GM12873 (cell line): ENCODE measurements around the gene TBXA2R.

Experiments
- TF ChIP-seq, protein P1 (sequence below): IDR thresholded peaks from 2 replicates; pipeline ENCODE4 v1.5.1; 2012; ENCODE audit warnings: low read depth, mild to moderate bottlenecking, moderate library complexity, low read length, control low read depth; ENCODE audit not compliant: insufficient read depth; ENCODE audit errors: missing control alignments

Gene TBXA2R

DNA sequence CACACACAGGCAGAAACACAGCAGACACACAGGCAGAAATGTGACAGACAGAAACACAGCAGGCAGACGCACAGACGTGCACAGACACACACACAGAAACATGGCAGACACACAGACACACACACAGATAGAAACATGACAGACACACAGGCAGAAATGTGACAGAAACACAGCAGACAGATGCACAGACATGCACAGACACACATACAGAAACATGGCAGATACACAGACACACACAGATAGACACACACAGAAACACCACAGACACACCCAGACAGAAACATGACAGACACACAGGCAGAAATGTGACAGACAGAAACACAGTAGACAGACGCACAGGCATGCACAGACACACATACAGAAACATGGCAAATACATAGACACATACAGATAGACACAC is 1.3 kb downstream of the TBXA2R start:
- TF ChIP-seq, protein P1, sequence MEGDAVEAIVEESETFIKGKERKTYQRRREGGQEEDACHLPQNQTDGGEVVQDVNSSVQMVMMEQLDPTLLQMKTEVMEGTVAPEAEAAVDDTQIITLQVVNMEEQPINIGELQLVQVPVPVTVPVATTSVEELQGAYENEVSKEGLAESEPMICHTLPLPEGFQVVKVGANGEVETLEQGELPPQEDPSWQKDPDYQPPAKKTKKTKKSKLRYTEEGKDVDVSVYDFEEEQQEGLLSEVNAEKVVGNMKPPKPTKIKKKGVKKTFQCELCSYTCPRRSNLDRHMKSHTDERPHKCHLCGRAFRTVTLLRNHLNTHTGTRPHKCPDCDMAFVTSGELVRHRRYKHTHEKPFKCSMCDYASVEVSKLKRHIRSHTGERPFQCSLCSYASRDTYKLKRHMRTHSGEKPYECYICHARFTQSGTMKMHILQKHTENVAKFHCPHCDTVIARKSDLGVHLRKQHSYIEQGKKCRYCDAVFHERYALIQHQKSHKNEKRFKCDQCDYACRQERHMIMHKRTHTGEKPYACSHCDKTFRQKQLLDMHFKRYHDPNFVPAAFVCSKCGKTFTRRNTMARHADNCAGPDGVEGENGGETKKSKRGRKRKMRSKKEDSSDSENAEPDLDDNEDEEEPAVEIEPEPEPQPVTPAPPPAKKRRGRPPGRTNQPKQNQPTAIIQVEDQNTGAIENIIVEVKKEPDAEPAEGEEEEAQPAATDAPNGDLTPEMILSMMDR, result no peak

DNA sequence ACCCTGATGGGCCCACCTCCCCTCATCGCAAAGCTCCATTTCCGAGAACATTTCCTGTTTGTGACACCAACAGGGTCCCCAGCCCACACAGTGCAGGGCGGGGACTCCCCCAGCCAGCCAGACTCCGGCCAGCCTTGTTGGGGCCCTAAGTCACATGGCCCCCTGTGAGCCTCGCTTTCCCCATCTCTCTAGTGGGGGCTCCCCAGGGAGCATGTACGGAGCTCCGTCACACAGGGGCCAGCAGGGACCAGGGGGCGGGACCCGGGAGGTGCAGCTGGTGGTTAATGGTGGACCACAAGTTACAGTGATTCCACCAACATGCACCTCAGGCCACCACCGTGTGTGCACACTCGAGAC is 1.7 kb downstream of the TBXA2R start:
- TF ChIP-seq, protein P1, result no peak

DNA sequence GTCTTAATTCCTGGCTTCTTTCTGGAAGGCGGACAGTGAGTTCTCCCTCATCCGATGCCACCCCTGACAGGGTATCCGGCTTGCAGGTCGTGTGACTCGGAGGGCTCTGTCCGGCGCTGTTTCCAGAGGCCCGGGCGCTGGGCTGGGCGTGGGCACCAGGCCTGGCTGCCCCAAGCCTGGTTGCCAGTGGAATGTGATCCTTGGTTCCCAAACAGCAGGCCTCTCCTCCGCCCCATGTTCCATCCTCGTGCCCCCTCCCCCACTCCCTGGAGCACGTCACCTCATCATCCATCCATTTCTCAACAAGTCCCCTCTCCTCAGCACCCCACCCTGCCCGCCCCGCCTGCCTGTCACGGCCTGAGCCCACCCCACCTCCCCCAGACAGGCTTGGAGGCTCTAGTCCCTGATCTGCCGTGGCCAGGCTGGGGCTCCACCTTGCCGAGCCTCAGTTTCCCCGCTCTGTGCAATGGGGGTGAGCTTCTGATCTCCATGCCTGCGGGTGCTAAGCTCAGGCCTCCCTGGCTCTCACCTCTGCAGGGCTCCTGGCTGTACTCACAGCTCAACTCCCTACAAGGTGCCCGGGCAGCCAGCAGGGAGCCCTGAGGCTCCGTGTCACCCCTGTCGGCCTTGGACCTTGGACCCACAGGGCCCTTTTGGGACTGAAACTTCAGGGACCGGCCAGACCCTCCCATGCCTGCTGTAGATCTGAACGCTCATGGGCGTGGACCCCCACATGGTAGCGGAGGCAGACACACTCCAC is 2.3 kb downstream of the TBXA2R start:
- TF ChIP-seq, protein P1, result no peak

DNA sequence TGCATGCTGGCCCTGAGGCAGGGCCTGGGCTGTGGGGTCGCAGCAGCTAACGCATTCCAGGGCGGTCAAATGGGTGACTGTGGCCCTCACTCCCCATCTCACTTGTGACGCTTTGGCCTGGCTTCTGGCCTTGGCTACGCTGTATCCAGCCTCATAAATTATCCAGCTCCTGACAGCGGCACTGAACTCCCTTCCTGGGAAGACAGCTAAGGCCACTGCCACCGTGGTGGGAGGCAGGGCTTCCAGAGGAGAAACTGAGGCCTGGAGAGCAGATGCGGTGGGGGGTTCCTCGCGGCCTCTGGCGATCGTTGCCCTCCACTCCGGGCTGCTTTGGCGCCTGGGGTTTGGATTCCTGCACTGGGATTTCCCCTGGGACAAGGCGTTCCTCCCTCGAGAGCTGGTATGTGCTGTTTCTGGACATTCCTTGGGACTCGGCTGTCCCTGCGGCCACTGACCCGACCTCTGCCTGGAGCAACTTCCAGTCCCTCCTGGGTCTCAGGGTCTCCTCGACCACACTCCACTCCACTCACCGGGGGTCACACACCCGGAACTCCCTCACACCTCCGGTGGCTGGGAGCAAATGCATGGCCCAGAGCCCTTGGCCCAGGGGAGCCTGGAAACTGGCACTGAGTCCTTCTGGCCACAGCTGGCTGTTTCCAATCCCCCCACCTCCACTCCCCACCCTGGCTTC is 3.4 kb downstream of the TBXA2R start:
- TF ChIP-seq, protein P1, result no peak

DNA sequence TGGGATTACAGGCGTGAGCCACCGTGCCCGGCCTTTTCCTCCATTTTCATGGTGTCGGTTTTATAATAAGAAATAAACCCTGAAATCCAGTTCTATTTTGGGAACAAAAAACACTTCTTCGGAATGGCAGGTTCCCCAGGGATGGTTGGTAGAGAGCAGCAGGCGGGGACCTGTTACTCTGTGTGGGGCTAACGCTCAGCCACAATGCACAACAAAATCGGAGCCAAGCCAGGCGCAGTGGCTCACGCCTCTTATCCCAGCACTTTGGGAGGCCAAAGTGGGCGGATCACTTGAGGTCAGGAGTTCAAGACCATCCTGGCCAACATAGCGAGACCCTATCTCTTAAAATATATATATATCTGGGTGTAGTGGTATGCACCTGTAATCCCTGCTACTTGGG is 5.7 kb downstream of the TBXA2R start:
- TF ChIP-seq, protein P1, result no peak

DNA sequence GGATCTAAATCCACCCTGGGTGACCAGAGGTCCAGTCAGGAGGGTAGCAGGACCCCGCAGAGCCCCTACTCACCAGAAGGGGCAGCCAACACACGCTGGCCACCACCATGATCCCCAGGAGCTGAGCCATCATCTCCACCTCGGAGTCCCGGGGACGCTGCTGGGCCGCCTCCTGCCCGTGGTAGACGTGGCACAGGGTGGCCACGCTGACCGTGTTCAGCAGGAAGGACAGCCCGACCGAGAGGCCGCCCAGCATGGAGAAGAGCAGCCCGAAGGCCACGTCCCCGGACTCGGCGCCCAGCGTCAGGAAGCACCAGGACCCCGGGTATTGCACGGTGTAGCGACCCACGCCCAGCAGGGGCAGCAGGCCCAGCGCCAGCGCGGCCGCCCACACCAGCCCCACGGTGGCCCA is 6.9 kb downstream of the TBXA2R start:
- TF ChIP-seq, protein P1, result peak; percentile 16

DNA sequence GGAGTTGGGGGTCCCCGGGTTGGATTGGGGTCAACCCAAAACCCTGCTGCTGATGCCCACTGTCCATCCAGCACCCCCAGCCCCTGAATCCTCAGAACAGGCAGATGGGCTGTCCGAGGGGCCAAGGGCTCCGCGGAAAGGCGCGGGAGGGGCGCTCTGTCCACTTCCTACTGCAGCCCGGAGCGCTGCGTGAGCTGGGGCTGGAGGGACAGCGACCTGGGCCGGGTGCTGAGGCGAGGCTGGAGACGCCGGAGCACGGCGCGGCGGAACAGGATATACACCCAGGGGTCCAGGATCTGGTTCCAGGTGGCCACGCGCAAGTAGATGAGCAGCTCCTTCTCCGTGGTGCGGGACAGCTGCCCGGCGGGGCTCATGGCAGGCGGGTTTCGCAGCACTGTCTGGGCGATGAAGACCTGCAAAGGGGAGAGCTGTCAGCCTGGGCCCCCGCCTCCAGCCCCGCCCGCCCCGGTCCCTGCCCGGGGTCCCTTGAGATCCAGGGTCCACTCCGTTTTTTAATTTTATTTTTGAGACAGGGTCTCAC is 11.1 kb downstream of the TBXA2R start:
- TF ChIP-seq, protein P1, result no peak
